Nephron (organoid): ENCODE data around the gene PAM.

Experiments
- H3K27ac Mint-ChIP-seq, 3 experiments: 2 replicates each; pipeline ENCODE4 v1.8.0; 2020; ENCODE audit warnings: mixed read lengths in 3 of 3, mild to moderate bottlenecking in 2 of 3, moderate library complexity in 1 of 3
- H3K27me3 Mint-ChIP-seq: 2 replicates; pipeline ENCODE4 v1.8.0; 2021; ENCODE audit warnings: low read depth, mild to moderate bottlenecking, moderate library complexity, mixed read lengths
- H3K36me3 Mint-ChIP-seq: 2 replicates; pipeline ENCODE4 v1.8.0; 2020; ENCODE audit warnings: low read depth, mixed read lengths
- H3K4me1 Mint-ChIP-seq: 2 replicates; pipeline ENCODE4 v1.8.0; 2020; ENCODE audit warnings: mixed read lengths
- H3K4me3 Mint-ChIP-seq, 3 experiments: 2 replicates each; pipeline ENCODE4 v1.8.0; 2020; ENCODE audit warnings: mild to moderate bottlenecking in 3 of 3, mixed read lengths in 3 of 3, moderate library complexity in 2 of 3
- H3K9me3 Mint-ChIP-seq: 2 replicates; pipeline ENCODE4 v1.8.0; 2020; ENCODE audit warnings: mixed read lengths
- CTCF ChIP-seq, 3 experiments: fragments of 200-600 bp; sonication (generic); IDR thresholded peaks; one replicate each; pipeline ENCODE4 v1.5.0; 2021; ENCODE audit warnings: antibody characterized with exemption in 3 of 3; ENCODE audit not compliant: unreplicated experiment in 3 of 3

Gene PAM

GRCh38 chr5:102866237-102866600 is 111.1 kb downstream of the PAM start:
- H3K27ac Mint-ChIP-seq, result peak overlapping the region; percentile 93 to 95 (median 93)
- H3K9me3 Mint-ChIP-seq, result no peaks in the 10 kb centered on the region
- TF ChIP-seq CTCF (IDR thresholded peaks at IDR 0.05; ENCODE audit: unreplicated experiment in 3 of 3), result no peak
- H3K4me1 Mint-ChIP-seq, result peaks cover 25% of the 10 kb centered on the region
- H3K27me3 Mint-ChIP-seq, result no peaks in the 10 kb centered on the region
- peaks cover 16% of the 10 kb centered on the region for H3K36me3 Mint-ChIP-seq
- H3K4me3 Mint-ChIP-seq, result peak overlapping the region; percentile 83 to 88 (median 87)

- peak overlapping the region; percentile 41 to 80 (median 71) for H3K4me3 Mint-ChIP-seq
These were observed 113.0 kb downstream of the PAM start for GRCh38 chr5:102867992-102868662.

GRCh38 chr5:102869230-102869629 is 114.1 kb downstream of the PAM start:
- Mint-ChIP-seq H3K27me3 (no peaks in the 10 kb centered on the region), H3K36me3 (peaks cover 20% of the 10 kb centered on the region), H3K9me3 (no peaks in the 10 kb centered on the region), H3K27ac (no peak overlapping the region), H3K4me3 (peak overlapping the region in 2 of 3 experiments; percentile 44 to 53), H3K4me1 (peaks cover 25% of the 10 kb centered on the region)
- TF ChIP-seq CTCF (IDR thresholded peaks at IDR 0.05; ENCODE audit: unreplicated experiment in 3 of 3), result no peak

More at GRCh38 chr5:102867992-102868662, 113.0 kb downstream of the PAM start:
- Mint-ChIP-seq H3K27me3 (no peaks in the 10 kb centered on the region), H3K4me1 (peaks cover 25% of the 10 kb centered on the region), H3K9me3 (no peaks in the 10 kb centered on the region), H3K36me3 (peaks cover 16% of the 10 kb centered on the region), H3K27ac (peak overlapping the region in 1 of 3 experiments; percentile 35)
- TF ChIP-seq CTCF (IDR thresholded peaks at IDR 0.05; ENCODE audit: unreplicated experiment in 3 of 3), result no peak

- Mint-ChIP-seq H3K36me3 (peaks cover 20% of the 10 kb centered on the region), H3K4me3 (no peak overlapping the region)
These were observed 118.4 kb downstream of the PAM start for GRCh38 chr5:102873379-102873932.

GRCh38 chr5:102874054-102874453 is 118.9 kb downstream of the PAM start:
- Mint-ChIP-seq H3K9me3 (no peaks in the 10 kb centered on the region), H3K27me3 (no peaks in the 10 kb centered on the region), H3K4me1 (peaks cover 14% of the 10 kb centered on the region), H3K4me3 (no peak overlapping the region), H3K36me3 (peaks cover 19% of the 10 kb centered on the region), H3K27ac (peak overlapping the region in 1 of 3 experiments; percentile 22)
- no peak for TF ChIP-seq CTCF (IDR thresholded peaks at IDR 0.05; ENCODE audit: unreplicated experiment in 3 of 3)

More at GRCh38 chr5:102873379-102873932, 118.4 kb downstream of the PAM start:
- Mint-ChIP-seq H3K9me3 (no peaks in the 10 kb centered on the region), H3K4me1 (peaks cover 14% of the 10 kb centered on the region), H3K27me3 (no peaks in the 10 kb centered on the region), H3K27ac (peak overlapping the region in 2 of 3 experiments; percentile 2 to 22)
- no peak for TF ChIP-seq CTCF (IDR thresholded peaks at IDR 0.05; ENCODE audit: unreplicated experiment in 3 of 3)
